ENCODE results near the gene PRDM16.

Gene PRDM16

DNA sequence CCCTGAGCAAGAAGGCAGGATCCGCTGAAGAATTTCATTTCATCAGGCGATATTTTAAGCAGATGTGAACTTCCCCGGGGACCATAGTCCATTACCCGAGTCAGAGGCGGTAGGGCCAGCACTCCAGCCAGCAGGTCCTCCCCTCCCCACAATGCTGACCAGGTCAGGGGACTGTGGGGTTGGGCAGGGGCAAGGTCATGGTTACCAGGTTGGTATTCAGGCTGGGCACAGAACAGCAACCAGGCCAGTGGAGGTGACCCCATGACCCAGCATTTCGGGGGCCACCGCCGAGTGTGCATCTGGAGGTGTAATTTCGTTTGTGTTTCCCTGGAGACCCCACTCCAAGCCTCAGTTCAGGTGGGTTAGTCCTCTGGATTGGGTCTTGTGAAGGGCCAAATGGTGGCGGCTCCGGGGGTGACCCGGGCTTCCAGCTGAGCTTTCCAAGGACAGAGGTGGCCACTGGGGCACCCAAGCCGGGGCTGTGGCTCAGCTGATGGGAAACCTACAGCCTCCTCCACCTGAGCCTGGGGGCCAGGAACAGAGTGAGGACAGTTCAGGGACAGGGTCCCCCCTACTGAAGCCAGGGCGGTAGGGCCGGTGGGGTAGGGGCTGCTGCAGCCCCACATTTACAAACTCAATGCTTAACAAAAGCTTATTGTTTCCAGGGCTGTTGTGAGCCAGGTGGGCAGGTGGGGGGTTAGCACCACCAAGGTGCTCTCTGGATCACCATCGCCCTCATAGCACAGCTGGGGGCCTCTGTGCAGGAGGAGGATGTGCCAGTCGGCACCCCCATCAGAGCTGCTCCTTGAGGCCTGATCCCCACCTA lies 2.8 kb downstream of the PRDM16 start:
- no peak for DNase-seq (ENCODE audit: low spot score)
- TF ChIP-seq, protein P1, sequence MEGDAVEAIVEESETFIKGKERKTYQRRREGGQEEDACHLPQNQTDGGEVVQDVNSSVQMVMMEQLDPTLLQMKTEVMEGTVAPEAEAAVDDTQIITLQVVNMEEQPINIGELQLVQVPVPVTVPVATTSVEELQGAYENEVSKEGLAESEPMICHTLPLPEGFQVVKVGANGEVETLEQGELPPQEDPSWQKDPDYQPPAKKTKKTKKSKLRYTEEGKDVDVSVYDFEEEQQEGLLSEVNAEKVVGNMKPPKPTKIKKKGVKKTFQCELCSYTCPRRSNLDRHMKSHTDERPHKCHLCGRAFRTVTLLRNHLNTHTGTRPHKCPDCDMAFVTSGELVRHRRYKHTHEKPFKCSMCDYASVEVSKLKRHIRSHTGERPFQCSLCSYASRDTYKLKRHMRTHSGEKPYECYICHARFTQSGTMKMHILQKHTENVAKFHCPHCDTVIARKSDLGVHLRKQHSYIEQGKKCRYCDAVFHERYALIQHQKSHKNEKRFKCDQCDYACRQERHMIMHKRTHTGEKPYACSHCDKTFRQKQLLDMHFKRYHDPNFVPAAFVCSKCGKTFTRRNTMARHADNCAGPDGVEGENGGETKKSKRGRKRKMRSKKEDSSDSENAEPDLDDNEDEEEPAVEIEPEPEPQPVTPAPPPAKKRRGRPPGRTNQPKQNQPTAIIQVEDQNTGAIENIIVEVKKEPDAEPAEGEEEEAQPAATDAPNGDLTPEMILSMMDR (IDR thresholded peaks at IDR 0.05; ENCODE audit: borderline replicate concordance, control extremely low read depth, extremely low read depth, insufficient read depth, missing control alignments), result no peak
- in situ Hi-C loops (cut with MboI; ENCODE audit: low sequenced_read_pairs, unreplicated experiment), result no loop called here

DNA sequence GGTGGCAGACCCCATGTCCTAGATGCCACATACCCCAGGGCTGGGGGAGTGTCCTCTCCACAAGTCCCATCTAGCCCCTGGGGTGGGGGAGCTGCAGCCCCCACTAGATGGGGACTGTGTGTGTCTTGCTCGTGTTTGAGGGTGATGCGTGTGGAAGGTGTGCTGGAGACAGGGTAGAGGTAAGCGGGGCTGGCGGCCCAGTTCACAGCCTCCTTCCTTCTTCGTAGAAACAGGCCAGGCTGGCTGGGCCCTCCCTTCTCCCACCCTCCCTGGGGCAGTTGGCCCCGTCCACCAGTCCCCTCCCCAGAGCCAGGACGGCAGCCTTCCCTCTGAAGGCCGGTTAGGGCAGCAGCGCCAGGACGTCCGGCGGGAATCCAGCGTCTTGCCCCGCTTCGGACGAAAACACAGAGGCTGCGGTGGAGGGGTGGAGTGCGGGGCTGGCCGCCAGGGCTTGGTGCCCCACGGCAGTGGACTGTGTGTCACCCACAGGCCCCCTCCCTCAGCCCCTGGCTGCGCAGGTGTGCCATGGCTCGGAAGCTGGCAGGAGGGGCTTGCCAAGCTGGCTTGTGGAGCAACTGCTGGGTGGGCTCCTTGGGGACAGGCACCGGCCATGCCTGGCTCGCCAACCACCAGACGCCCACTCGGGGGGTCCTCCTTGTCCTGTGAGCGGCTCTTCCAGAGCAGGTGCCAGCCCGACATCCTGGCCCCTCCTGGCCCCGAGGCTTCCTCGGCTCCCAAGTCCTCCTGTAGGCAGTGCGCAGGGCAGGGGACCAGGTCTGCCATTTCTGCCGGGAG lies 3.6 kb downstream of the PRDM16 start:
- no peak for DNase-seq (ENCODE audit: low spot score)
- in situ Hi-C loops (cut with MboI; ENCODE audit: low sequenced_read_pairs, unreplicated experiment), result no loop called here

DNA sequence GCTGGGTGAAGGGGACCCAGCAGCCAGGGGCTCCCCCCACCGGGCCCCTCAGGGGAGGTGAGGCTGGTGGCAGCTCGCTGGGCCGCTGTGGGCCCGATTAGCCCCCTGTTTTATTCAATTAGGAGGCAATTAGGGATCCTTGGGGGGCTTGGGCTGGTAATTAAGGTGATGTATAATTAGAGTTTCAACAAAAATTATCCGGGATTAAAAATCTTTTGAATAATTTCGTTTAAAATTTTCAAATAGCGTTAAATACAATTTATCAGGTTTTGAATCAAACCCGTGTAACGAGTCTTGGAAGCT lies 4.1 kb downstream of the PRDM16 start:
- TF ChIP-seq, protein P1 (IDR thresholded peaks at IDR 0.05; ENCODE audit: borderline replicate concordance, control extremely low read depth, extremely low read depth, insufficient read depth, missing control alignments), result no peak
- in situ Hi-C loops (cut with MboI; ENCODE audit: low sequenced_read_pairs, unreplicated experiment), result no loop called here

More for the DNA sequence above, 3.6 kb downstream of the PRDM16 start:
- TF ChIP-seq, protein P1 (IDR thresholded peaks at IDR 0.05; ENCODE audit: borderline replicate concordance, control extremely low read depth, extremely low read depth, insufficient read depth, missing control alignments), result no peak

DNA sequence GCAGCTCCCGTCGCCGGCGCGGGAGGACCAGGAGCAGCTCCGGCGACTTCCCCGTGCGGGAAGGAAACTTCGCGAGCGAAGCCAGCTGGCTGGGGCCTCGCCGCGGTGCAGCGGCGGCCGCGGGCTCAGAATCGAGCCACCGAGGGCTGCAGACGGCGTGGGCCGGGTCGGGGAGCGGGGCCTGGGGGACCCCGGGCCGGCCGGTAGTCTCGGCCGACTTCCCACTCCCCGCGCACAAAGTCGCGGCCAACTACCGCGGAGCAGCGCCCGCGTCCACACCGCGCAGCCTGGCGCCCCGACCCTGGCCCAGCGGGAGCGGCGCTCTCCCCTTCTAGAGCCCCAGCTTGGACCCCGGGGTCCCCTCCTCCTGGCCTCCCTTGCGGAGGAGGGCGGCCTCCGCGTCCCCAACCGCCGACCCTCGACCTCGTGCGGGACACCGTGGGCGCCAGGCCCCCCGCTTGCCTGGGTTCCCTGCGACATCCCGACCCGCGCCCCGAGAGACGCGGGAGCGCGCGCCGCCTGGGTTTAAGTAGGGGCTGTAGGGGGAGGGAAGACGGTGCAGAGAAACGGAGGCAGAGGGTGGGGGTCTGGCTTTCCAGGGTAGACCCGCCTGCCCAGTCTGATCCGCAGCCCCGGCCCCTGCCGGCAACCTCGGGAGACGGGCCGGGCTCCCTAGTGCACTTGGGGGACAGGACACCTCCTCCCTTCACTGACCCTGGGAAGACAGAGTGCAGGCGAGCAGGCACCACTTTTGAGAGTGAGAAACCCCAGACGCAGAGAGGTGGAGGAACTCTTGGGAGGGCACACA lies 4.7 kb downstream of the PRDM16 start:
- DNase-seq (ENCODE audit: low spot score), result no peak
- in situ Hi-C loops (cut with MboI; ENCODE audit: low sequenced_read_pairs, unreplicated experiment), result no loop called here
- TF ChIP-seq, protein P1 (IDR thresholded peaks at IDR 0.05; ENCODE audit: borderline replicate concordance, control extremely low read depth, extremely low read depth, insufficient read depth, missing control alignments), result no peak

More for the DNA sequence above, 4.1 kb downstream of the PRDM16 start:
- DNase-seq (ENCODE audit: low spot score), result no peak

DNA sequence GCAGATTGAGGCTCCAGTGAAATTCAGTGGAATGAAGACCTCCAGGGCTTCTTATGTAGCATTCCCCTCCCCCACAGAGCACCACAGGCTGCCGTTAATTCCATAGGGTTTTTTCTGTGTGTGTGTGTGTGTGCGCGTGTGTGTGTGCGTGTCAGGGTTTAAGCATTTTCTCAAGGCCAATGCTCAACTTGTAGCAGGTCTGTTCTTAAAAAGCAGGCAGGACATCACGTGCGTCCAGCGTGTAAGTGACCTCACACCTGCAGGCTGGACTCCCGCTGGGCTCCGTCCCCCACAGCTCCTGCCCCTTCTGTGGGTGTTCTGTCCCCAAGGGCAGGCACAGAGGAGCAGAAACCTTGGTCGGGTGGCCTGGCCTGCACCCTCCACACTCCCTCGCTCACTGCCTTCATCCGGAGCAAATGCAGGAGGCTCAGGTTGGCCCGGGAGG lies 5.3 kb downstream of the PRDM16 start:
- no peak for DNase-seq (ENCODE audit: low spot score)
- TF ChIP-seq, protein P1 (IDR thresholded peaks at IDR 0.05; ENCODE audit: borderline replicate concordance, control extremely low read depth, extremely low read depth, insufficient read depth, missing control alignments), result no peak
- in situ Hi-C loops (cut with MboI; ENCODE audit: low sequenced_read_pairs, unreplicated experiment), result no loop called here

DNA sequence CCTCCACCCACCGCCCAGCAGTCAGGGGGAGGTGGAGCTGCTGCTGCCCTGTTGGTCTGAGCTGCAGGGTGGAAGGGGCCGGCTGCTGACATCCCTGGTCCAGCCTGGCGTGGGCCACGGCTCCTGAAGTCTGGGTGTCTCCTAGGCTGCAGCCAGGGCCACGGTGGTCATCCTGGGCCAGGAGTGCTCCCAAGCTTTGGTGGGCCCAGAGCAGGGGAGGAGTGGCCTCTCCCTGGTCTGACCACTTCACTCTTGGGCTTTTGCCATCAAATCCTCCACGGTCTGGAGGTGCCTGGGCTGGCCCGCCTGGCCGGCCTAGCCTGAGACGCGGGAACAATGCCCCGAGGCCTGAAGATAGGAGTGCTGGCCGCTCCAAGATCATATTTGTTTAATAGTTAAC lies 5.8 kb downstream of the PRDM16 start:
- DNase-seq (ENCODE audit: low spot score), result no peak
- TF ChIP-seq, protein P1 (IDR thresholded peaks at IDR 0.05; ENCODE audit: borderline replicate concordance, control extremely low read depth, extremely low read depth, insufficient read depth, missing control alignments), result no peak
- in situ Hi-C loops (cut with MboI; ENCODE audit: low sequenced_read_pairs, unreplicated experiment), result no loop called here
